GM12872 (cell line): ENCODE results near the gene SLC1A1.

Experiments used
- TF ChIP-seq, protein P1 (sequence below): IDR thresholded peaks from 3 replicates; pipeline ENCODE4 v1.5.1; 2011; ENCODE audit warnings: low read depth, mild to moderate bottlenecking, low read length, moderate library complexity; ENCODE audit not compliant: insufficient read depth

The SLC1A1 gene

GRCh38 chr9:4514252-4515128, 24.2 kb downstream of the SLC1A1 start:
- TF ChIP-seq, protein P1, sequence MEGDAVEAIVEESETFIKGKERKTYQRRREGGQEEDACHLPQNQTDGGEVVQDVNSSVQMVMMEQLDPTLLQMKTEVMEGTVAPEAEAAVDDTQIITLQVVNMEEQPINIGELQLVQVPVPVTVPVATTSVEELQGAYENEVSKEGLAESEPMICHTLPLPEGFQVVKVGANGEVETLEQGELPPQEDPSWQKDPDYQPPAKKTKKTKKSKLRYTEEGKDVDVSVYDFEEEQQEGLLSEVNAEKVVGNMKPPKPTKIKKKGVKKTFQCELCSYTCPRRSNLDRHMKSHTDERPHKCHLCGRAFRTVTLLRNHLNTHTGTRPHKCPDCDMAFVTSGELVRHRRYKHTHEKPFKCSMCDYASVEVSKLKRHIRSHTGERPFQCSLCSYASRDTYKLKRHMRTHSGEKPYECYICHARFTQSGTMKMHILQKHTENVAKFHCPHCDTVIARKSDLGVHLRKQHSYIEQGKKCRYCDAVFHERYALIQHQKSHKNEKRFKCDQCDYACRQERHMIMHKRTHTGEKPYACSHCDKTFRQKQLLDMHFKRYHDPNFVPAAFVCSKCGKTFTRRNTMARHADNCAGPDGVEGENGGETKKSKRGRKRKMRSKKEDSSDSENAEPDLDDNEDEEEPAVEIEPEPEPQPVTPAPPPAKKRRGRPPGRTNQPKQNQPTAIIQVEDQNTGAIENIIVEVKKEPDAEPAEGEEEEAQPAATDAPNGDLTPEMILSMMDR, result no peak

DNA sequence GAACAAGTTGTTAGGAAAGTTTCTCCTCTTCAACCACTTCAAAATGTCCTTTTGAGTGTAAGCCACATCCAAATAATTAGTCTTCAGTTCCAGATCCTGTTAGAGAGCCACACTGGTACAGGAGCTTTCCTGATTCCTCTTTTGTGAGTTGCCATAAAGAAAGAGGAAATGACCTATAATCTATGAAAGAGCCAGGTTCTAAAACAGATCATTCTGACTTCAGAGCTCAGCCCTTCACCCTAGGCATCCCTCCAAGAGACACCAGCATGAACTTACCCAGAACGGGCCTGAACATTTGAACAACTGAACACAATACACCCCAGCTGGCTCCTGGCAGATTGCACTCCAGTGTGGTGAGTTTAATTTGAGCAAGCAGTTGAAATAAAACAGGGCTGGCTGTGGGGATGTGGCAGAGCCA, 25.7 kb downstream of the SLC1A1 start:
- TF ChIP-seq, protein P1, result no peak

GRCh38 chr9:4517274-4517673, 27.0 kb downstream of the SLC1A1 start:
- TF ChIP-seq, protein P1, result no peak

GRCh38 chr9:4519604-4520003, 29.3 kb downstream of the SLC1A1 start:
- TF ChIP-seq, protein P1, result no peak

DNA sequence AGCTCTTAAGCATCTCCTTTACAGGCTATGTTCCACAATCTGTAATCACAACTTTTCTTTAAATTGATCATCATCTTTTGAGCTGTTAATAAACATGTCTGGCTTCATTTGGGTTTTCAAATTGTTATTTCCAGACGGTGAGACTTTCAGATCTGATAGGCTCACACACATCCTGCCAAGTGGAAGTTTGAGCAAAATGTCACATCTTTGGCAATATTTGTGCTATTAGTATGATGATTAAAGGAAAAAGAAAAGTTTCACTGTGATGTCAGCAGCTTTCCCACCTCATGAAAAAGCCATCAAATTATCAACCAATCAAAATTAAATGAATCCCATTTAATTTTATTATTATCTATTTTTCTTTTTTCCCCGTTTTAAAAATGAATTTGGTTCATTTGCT, 29.8 kb downstream of the SLC1A1 start:
- TF ChIP-seq, protein P1, result no peak

- TF ChIP-seq, protein P1, result no peak
These were observed 40.1 kb downstream of the SLC1A1 start for GRCh38 chr9:4530375-4530774.

- TF ChIP-seq, protein P1, result no peak
These were observed 47.3 kb downstream of the SLC1A1 start for GRCh38 chr9:4537581-4537980.
